K562 (cell line): ENCODE data around the gene TRABD. TPM values are rescaled to one million over a fixed set of nuclear protein-coding genes. Genes with fewer than 3 reads are reported as not detected.

ENCODE experiments used
- ADNP ChIP-seq: fragments of 200-800 bp; sonication (Bioruptor generic); IDR thresholded peaks from 2 replicates; pipeline ENCODE4 v1.6.1; 2016; ENCODE audit warnings: missing genetic modification characterization, missing compliant biosample characterization
- HDGF ChIP-seq: fragments of 450-650 bp; IDR thresholded peaks from 2 replicates; pipeline ENCODE4 v1.6.1; 2016
- IRF1 ChIP-seq: sonication (generic); formaldehyde crosslinking; IDR thresholded peaks from 2 replicates; pipeline ENCODE4 v1.8.0; 2022; ENCODE audit warnings: missing genetic modification reagents, mild to moderate bottlenecking, borderline replicate concordance
- KDM4B ChIP-seq, 2 experiments: fragments of 450-650 bp in 1 of 2; sonication (generic) in 1 of 2; IDR thresholded peaks; 2 replicates each; pipeline ENCODE4 v1.6.1; 2016 to 2017; ENCODE audit warnings: borderline replicate concordance in 2 of 2, antibody characterized with exemption in 1 of 2, low read depth in 1 of 2, mild to moderate bottlenecking in 1 of 2
- MLLT1 ChIP-seq, 2 experiments: fragments of 450-650 bp; IDR thresholded peaks; 2 replicates each; pipeline ENCODE4 v1.6.1; 2016
- PHTF2 ChIP-seq: fragments of 250-450 bp; sonication (Bioruptor Pico); IDR thresholded peaks from 2 replicates; pipeline ENCODE4 v1.5.0; 2021; ENCODE audit warnings: mild to moderate bottlenecking
- RBM22 ChIP-seq: fragments of 200-400 bp; formaldehyde crosslinking; IDR thresholded peaks from 2 replicates; pipeline ENCODE4 v1.6.1; 2018; ENCODE audit warnings: low read length, low read depth; ENCODE audit not compliant: poor library complexity, severe bottlenecking
- SOX6 ChIP-seq: fragments of 450-650 bp; IDR thresholded peaks from 2 replicates; pipeline ENCODE4 v1.6.1; 2014; ENCODE audit warnings: mild to moderate bottlenecking
- SRSF3 ChIP-seq: fragments of 200-400 bp; formaldehyde crosslinking; IDR thresholded peaks from 2 replicates; pipeline ENCODE4 v1.6.1; 2016; ENCODE audit warnings: mild to moderate bottlenecking, low read length, moderate library complexity; ENCODE audit not compliant: insufficient read depth
- TFE3 ChIP-seq: fragments of 450-650 bp; formaldehyde crosslinking; IDR thresholded peaks from 2 replicates; pipeline ENCODE4 v1.4.0; 2020; ENCODE audit warnings: mild to moderate bottlenecking, mixed read lengths
- ZC3H4 ChIP-seq: sonication (generic); formaldehyde crosslinking; IDR thresholded peaks from 2 replicates; pipeline ENCODE4 v1.9.0; 2021; ENCODE audit warnings: missing genetic modification reagents, borderline replicate concordance
- polyA plus RNA-seq, 8 experiments: library from polyadenylated mRNA; depleted of rRNA in 4 of 8; stranded (reverse) in 5 of 8; unstranded in 3 of 8; fragments of >200 nt; fragmentation: Nextera tagmentation in 2 of 8; fragmentation: Illumina TruSeq in 1 of 8; extraction: Ambion mirVana in 2 of 8; extraction: Trizol in 1 of 8; gene quantifications; 2 replicates each; pipeline versions ENCODE4 v1.2.1 to v1.2.3, GENCODE V29; 2011 to 2014; ENCODE audit warnings: inconsistent platforms in 1 of 8, missing spikeins in 1 of 8
- total RNA-seq, 7 experiments: library from RNA; depleted of rRNA in 6 of 7; stranded (reverse); fragments of >200 nt in 6 of 7; fragmentation: Illumina TruSeq in 2 of 7; extraction: Trizol in 2 of 7; gene quantifications; 2 replicates each; pipeline versions ENCODE4 v1.2.1 to v1.2.3, GENCODE V29; 2011 to 2021; ENCODE audit warnings: low replicate concordance in 1 of 7
- TF ChIP-seq, protein P1 (sequence below): IDR thresholded peaks from 2 replicates; pipeline ENCODE4 v1.6.1; 2011; ENCODE audit warnings: borderline replicate concordance, low read depth, mild to moderate bottlenecking, moderate library complexity, low read length; ENCODE audit not compliant: insufficient read depth, poor library complexity, severe bottlenecking
- TF ChIP-seq, protein P2 (sequence below): fragments of 450-650 bp; IDR thresholded peaks from 2 replicates; pipeline ENCODE4 v1.6.1; 2016
- TF ChIP-seq, protein P3 (sequence below), 2 experiments: fragments of 200-800 bp in 1 of 2; sonication (Bioruptor generic) in 1 of 2; sonication (generic) in 1 of 2; formaldehyde crosslinking in 1 of 2; IDR thresholded peaks in 1 of 2; conservative IDR thresholded peaks in 1 of 2; 2 replicates each; pipeline versions ENCODE4 v1.5.0 to v1.6.1; 2016 to 2020; ENCODE audit warnings: missing compliant biosample characterization in 1 of 2, missing genetic modification characterization in 1 of 2, missing genetic modification reagents in 1 of 2
- TF ChIP-seq, protein P4 (sequence below): fragments of 250-450 bp; sonication (Bioruptor Pico); IDR thresholded peaks from 2 replicates; pipeline ENCODE4 v1.8.0; 2022; ENCODE audit warnings: inconsistent platforms, mild to moderate bottlenecking, moderate library complexity, borderline replicate concordance

The TRABD gene
- total and polyA plus RNA-seq, 9 of the 15 experiments (the other 6 are each of a cell fraction or from before 2014, with no cell fraction given), result 0.08 to 62.9 (median 14.0) TPM

DNA sequence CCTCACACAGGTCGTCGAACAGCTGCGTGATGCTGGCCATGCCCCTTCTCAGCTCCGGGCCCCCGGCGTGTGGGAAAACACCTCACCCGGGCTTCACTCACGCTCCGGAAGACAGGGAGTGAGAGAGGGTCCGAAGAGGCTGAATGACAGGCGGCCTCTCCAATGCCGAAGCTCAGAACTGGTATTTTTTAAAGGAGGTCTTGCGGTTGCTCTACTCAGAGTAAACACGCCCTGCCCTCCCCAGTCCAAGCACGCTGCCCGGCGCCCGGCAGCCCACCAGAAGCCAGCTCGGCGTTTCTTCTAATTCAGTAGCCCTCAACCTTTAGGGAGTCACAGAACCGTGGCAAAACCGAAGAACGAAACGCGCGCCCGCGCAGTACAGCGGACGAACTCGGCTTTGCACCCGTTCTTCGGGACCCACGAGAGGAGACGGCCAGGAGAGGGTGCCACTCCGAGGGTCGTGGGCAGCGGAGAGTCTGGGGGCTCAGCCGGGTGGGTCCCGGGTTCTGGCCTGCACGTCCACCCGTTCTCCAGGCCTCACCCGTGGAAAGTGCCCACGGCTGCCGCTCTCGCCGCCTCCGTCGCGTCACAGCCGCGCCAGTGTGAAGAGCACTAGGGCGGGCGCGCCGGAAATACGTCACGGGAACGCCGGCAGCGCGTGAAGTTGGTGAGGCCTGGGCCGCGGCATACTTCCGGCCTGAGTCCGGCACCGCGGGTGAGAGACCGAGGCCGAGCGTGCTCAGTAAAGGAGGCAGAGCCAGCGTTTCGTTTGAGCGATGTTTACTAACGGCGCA, 58.9 kb downstream of the TRABD start, which contains the start of gene TUBGCP6 (continued):
- TF ChIP-seq, protein P1, sequence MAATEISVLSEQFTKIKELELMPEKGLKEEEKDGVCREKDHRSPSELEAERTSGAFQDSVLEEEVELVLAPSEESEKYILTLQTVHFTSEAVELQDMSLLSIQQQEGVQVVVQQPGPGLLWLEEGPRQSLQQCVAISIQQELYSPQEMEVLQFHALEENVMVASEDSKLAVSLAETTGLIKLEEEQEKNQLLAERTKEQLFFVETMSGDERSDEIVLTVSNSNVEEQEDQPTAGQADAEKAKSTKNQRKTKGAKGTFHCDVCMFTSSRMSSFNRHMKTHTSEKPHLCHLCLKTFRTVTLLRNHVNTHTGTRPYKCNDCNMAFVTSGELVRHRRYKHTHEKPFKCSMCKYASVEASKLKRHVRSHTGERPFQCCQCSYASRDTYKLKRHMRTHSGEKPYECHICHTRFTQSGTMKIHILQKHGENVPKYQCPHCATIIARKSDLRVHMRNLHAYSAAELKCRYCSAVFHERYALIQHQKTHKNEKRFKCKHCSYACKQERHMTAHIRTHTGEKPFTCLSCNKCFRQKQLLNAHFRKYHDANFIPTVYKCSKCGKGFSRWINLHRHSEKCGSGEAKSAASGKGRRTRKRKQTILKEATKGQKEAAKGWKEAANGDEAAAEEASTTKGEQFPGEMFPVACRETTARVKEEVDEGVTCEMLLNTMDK, result no peak
- no peak for TF ChIP-seq ZC3H4 (CRISPR knock-in tag)
- no peak for TF ChIP-seq HDGF
- TF ChIP-seq TFE3 (CRISPR knock-in tag), result no peak
- TF ChIP-seq, protein P2, sequence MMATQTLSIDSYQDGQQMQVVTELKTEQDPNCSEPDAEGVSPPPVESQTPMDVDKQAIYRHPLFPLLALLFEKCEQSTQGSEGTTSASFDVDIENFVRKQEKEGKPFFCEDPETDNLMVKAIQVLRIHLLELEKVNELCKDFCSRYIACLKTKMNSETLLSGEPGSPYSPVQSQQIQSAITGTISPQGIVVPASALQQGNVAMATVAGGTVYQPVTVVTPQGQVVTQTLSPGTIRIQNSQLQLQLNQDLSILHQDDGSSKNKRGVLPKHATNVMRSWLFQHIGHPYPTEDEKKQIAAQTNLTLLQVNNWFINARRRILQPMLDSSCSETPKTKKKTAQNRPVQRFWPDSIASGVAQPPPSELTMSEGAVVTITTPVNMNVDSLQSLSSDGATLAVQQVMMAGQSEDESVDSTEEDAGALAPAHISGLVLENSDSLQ, result peak; percentile 96
- TF ChIP-seq SOX6, result no peak
- no peak for TF ChIP-seq SRSF3
- no peak for TF ChIP-seq ADNP (tag)
- peak; percentile 38 for TF ChIP-seq RBM22
- peak in 1 of 2 experiments; percentile 76; a peak in 2 of 4 replicates for TF ChIP-seq MLLT1 (IDR thresholded peaks at IDR 0.05)
- TF ChIP-seq, protein P3, sequence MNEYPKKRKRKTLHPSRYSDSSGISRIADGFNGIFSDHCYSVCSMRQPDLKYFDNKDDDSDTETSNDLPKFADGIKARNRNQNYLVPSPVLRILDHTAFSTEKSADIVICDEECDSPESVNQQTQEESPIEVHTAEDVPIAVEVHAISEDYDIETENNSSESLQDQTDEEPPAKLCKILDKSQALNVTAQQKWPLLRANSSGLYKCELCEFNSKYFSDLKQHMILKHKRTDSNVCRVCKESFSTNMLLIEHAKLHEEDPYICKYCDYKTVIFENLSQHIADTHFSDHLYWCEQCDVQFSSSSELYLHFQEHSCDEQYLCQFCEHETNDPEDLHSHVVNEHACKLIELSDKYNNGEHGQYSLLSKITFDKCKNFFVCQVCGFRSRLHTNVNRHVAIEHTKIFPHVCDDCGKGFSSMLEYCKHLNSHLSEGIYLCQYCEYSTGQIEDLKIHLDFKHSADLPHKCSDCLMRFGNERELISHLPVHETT (CRISPR knock-in tag; conservative IDR thresholded peaks at IDR 0.05 in 1 of 2, IDR thresholded peaks at IDR 0.05 in 1 of 2), result no peak
- TF ChIP-seq, protein P4, sequence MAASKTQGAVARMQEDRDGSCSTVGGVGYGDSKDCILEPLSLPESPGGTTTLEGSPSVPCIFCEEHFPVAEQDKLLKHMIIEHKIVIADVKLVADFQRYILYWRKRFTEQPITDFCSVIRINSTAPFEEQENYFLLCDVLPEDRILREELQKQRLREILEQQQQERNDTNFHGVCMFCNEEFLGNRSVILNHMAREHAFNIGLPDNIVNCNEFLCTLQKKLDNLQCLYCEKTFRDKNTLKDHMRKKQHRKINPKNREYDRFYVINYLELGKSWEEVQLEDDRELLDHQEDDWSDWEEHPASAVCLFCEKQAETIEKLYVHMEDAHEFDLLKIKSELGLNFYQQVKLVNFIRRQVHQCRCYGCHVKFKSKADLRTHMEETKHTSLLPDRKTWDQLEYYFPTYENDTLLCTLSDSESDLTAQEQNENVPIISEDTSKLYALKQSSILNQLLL (CRISPR knock-in tag), result no peak
- no peak for TF ChIP-seq PHTF2 (CRISPR knock-in tag)
- no peak for TF ChIP-seq KDM4B (IDR thresholded peaks at IDR 0.05; ENCODE audit: borderline replicate concordance in 2 of 2, low read depth in 1 of 2)
- TF ChIP-seq IRF1 (CRISPR knock-in tag), result no peak
